Neural crest cell (in vitro differentiated cells): ENCODE data around the gene CNST. TPM values are rescaled to one million over a fixed set of nuclear protein-coding genes. Genes with fewer than 3 reads are reported as not detected.

Source experiments
- DNase-seq: peaks from one replicate; pipeline ENCODE4 v3.0.0; 2021; ENCODE audit warnings: low read depth, mixed read lengths, low spot score
- H3K27ac Mint-ChIP-seq: one replicate; pipeline ENCODE4 v1.8.0; 2021; ENCODE audit warnings: mild to moderate bottlenecking, mixed read lengths; ENCODE audit not compliant: unreplicated experiment
- H3K27me3 Mint-ChIP-seq: 2 replicates; pipeline ENCODE4 v1.8.0; 2021; ENCODE audit warnings: low read depth, mild to moderate bottlenecking, mixed read lengths
- H3K36me3 Mint-ChIP-seq: 2 replicates; pipeline ENCODE4 v1.8.0; 2021; ENCODE audit warnings: low read depth, mild to moderate bottlenecking, mixed read lengths
- H3K4me1 Mint-ChIP-seq: 2 replicates; pipeline ENCODE4 v1.8.0; 2021; ENCODE audit warnings: mixed read lengths
- H3K4me3 Mint-ChIP-seq: one replicate; pipeline ENCODE4 v1.8.0; 2021; ENCODE audit warnings: mild to moderate bottlenecking, mixed read lengths
- H3K9me3 Mint-ChIP-seq: 2 replicates; pipeline ENCODE4 v1.8.0; 2021; ENCODE audit warnings: mixed read lengths
- total RNA-seq: library from RNA; stranded (reverse); gene quantifications from 2 replicates; pipeline ENCODE4 v1.2.1, GENCODE V29; 2021
- TF ChIP-seq, protein P1 (sequence below): fragments of 200-600 bp; sonication (generic); conservative IDR thresholded peaks from 2 replicates; pipeline ENCODE4 v1.5.0; 2021; ENCODE audit warnings: antibody characterized with exemption, mild to moderate bottlenecking

The CNST gene
- total RNA-seq, 1 donor from 2014 or later = 20.5 TPM

- Mint-ChIP-seq H3K4me1 (peaks cover 11% of the 10 kb centered on the region), H3K9me3 (peaks cover 4% of the 10 kb centered on the region), H3K27me3 (no peaks in the 10 kb centered on the region), H3K27ac (no peak overlapping the region), H3K4me3 (no peak overlapping the region), H3K36me3 (peaks cover 20% of the 10 kb centered on the region)
- no peak for DNase-seq
- TF ChIP-seq, protein P1, sequence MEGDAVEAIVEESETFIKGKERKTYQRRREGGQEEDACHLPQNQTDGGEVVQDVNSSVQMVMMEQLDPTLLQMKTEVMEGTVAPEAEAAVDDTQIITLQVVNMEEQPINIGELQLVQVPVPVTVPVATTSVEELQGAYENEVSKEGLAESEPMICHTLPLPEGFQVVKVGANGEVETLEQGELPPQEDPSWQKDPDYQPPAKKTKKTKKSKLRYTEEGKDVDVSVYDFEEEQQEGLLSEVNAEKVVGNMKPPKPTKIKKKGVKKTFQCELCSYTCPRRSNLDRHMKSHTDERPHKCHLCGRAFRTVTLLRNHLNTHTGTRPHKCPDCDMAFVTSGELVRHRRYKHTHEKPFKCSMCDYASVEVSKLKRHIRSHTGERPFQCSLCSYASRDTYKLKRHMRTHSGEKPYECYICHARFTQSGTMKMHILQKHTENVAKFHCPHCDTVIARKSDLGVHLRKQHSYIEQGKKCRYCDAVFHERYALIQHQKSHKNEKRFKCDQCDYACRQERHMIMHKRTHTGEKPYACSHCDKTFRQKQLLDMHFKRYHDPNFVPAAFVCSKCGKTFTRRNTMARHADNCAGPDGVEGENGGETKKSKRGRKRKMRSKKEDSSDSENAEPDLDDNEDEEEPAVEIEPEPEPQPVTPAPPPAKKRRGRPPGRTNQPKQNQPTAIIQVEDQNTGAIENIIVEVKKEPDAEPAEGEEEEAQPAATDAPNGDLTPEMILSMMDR = no peak
These were observed 74.5 kb downstream of the CNST start for GRCh38 chr1:246640747-246641146.

DNA sequence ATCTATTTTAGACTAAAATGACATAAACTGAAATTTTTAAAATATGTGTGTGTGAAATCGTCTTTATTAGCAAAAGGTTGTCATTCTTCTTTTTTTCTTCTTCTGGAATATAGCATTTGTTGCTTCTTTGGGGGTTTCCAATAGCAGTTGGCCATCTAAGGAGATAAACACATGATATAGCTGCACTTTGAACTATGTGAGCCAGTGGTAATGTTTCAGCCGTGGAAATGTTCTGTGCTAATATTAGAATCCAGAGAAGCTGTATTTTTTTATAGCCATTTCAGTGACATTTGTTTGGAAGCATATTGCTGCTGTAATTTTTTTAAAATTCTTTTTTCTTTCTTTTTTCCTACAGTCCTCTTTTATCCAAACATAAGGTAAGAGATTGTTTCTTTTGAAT lies 75.1 kb downstream of the CNST start:
- no peak overlapping the region for H3K4me3 Mint-ChIP-seq
- peaks cover 11% of the 10 kb centered on the region for H3K4me1 Mint-ChIP-seq
- H3K9me3 Mint-ChIP-seq = peaks cover 4% of the 10 kb centered on the region
- TF ChIP-seq, protein P1 = no peak
- H3K27me3 Mint-ChIP-seq = no peaks in the 10 kb centered on the region
- no peak overlapping the region for H3K27ac Mint-ChIP-seq
- DNase-seq = no peak
- H3K36me3 Mint-ChIP-seq = peaks cover 18% of the 10 kb centered on the region

DNA sequence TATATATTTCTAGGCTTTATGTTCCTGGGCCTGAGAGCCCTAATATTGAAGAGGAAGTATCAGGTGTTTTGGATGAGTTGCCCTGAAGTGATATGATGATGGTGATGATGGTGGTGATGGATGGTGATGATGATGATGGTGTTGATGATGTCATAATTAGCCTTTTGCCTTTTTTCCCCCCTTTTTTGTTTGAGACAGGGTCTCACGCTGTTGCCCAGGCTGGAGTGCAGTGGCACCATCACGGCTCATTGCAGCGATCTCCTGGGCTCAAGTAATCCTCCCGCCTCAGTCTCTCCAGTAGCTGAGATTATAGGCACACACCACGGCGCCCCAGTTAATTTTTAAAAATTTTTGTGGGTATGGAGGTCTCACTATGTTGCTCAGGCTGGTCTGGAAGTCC lies 76.5 kb downstream of the CNST start:
- H3K4me3 Mint-ChIP-seq = no peak overlapping the region
- H3K4me1 Mint-ChIP-seq = peaks cover 11% of the 10 kb centered on the region
- DNase-seq = no peak
- H3K9me3 Mint-ChIP-seq = peaks cover 4% of the 10 kb centered on the region
- no peak overlapping the region for H3K27ac Mint-ChIP-seq
- H3K36me3 Mint-ChIP-seq = peaks cover 18% of the 10 kb centered on the region
- H3K27me3 Mint-ChIP-seq = no peaks in the 10 kb centered on the region
- TF ChIP-seq, protein P1 = no peak

GRCh38 chr1:246647113-246647512 lies 80.9 kb downstream of the CNST start:
- Mint-ChIP-seq H3K27ac (no peak overlapping the region), H3K36me3 (peaks cover 23% of the 10 kb centered on the region), H3K9me3 (peaks cover 4% of the 10 kb centered on the region), H3K27me3 (no peaks in the 10 kb centered on the region), H3K4me3 (peak overlapping the region; percentile 4), H3K4me1 (peaks cover 7% of the 10 kb centered on the region)
- TF ChIP-seq, protein P1 = peak; percentile 59
- peak; percentile 13 for DNase-seq

- Mint-ChIP-seq H3K27me3 (no peaks in the 10 kb centered on the region), H3K9me3 (peaks cover 4% of the 10 kb centered on the region), H3K27ac (no peak overlapping the region), H3K4me1 (peaks cover 7% of the 10 kb centered on the region), H3K4me3 (peak overlapping the region; percentile 4), H3K36me3 (peaks cover 23% of the 10 kb centered on the region)
- DNase-seq = no peak
- TF ChIP-seq, protein P1 = no peak
These were observed 81.3 kb downstream of the CNST start for GRCh38 chr1:246647513-246647912.
